GM23338 (cell line): ENCODE measurements around the gene XIRP2. TPM values are rescaled to one million over a fixed set of nuclear protein-coding genes. Genes with fewer than 3 reads are reported as not detected.

Experiments
- ATAC-seq: fragments of 200-7000 bp; cut with Tn5 transposase; 3 replicates; pipeline ENCODE4 v1.9.1; 2020
- DNase-seq: peaks from one replicate; pipeline ENCODE4 v3.0.0-alpha.2; 2015; ENCODE audit warnings: low spot score
- H2AFZ ChIP-seq: fragments of 200-600 bp; sonication (generic); 2 replicates; pipeline ENCODE4 v1.8.0; 2016; ENCODE audit warnings: antibody characterized with exemption, mild to moderate bottlenecking, moderate library complexity
- H3F3A ChIP-seq: fragments of 200-600 bp; sonication (generic); replicated peaks from 2 replicates; pipeline ENCODE4 v1.8.0; 2017; ENCODE audit warnings: antibody characterized with exemption, mixed run types, low read depth
- H3K27ac ChIP-seq: fragments of 200-600 bp; sonication (generic); 2 replicates; pipeline ENCODE4 v1.6.1; 2016; ENCODE audit warnings: low read depth
- H3K27me3 ChIP-seq: fragments of 200-600 bp; sonication (generic); 2 replicates; pipeline ENCODE4 v1.8.0; 2016; ENCODE audit warnings: mild to moderate bottlenecking, mixed run types, moderate library complexity; ENCODE audit not compliant: insufficient read depth
- H3K36me3 ChIP-seq: fragments of 200-600 bp; sonication (generic); 2 replicates; pipeline ENCODE4 v1.8.0; 2016; ENCODE audit warnings: mild to moderate bottlenecking; ENCODE audit not compliant: insufficient read depth
- H3K4me1 ChIP-seq: fragments of 200-600 bp; sonication (generic); 2 replicates; pipeline ENCODE4 v1.8.0; 2016; ENCODE audit warnings: mild to moderate bottlenecking, moderate library complexity; ENCODE audit not compliant: insufficient read depth
- H3K4me2 ChIP-seq: fragments of 200-600 bp; sonication (generic); 2 replicates; pipeline ENCODE4 v1.7.1; 2017; ENCODE audit warnings: mixed run types
- H3K4me3 ChIP-seq: fragments of 200-600 bp; sonication (generic); 2 replicates; pipeline ENCODE4 v1.6.1; 2016; ENCODE audit warnings: mixed run types
- H3K79me2 ChIP-seq: fragments of 200-600 bp; sonication (generic); replicated peaks from 2 replicates; pipeline ENCODE4 v1.8.0; 2017; ENCODE audit warnings: mild to moderate bottlenecking; ENCODE audit not compliant: insufficient read depth
- H3K9me2 ChIP-seq: fragments of 200-600 bp; sonication (generic); 2 replicates; pipeline ENCODE4 v1.8.0; 2017; ENCODE audit not compliant: insufficient read depth
- H4K20me1 ChIP-seq: fragments of 200-600 bp; sonication (generic); replicated peaks from 2 replicates; pipeline ENCODE4 v1.8.0; 2017; ENCODE audit warnings: mild to moderate bottlenecking; ENCODE audit not compliant: insufficient read depth
- H3K27ac Mint-ChIP-seq: 2 replicates; pipeline ENCODE4 v1.8.0; 2020; ENCODE audit warnings: inconsistent platforms, mild to moderate bottlenecking, moderate library complexity, mixed read lengths
- H3K27me3 Mint-ChIP-seq: 3 replicates; pipeline ENCODE4 v1.8.0; 2022; ENCODE audit warnings: low read depth, mild to moderate bottlenecking, moderate library complexity, mixed read lengths, inconsistent platforms; ENCODE audit not compliant: insufficient read depth, poor library complexity
- H3K36me3 Mint-ChIP-seq: 3 replicates; pipeline ENCODE4 v1.8.0; 2021; ENCODE audit warnings: low read depth, mild to moderate bottlenecking, inconsistent platforms, moderate library complexity, mixed read lengths
- H3K4me1 Mint-ChIP-seq: 3 replicates; pipeline ENCODE4 v1.8.0; 2020; ENCODE audit warnings: mild to moderate bottlenecking, inconsistent platforms, mixed read lengths
- H3K4me3 Mint-ChIP-seq: 3 replicates; pipeline ENCODE4 v1.8.0; 2021; ENCODE audit warnings: moderate library complexity, mild to moderate bottlenecking, inconsistent platforms, mixed read lengths
- H3K9me3 Mint-ChIP-seq: 3 replicates; pipeline ENCODE4 v1.8.0; 2020; ENCODE audit warnings: moderate library complexity, mild to moderate bottlenecking, inconsistent platforms, mixed read lengths
- CREB1 ChIP-seq: fragments of 250-450 bp; sonication (Bioruptor Pico); IDR thresholded peaks from 2 replicates; pipeline ENCODE4 v1.5.0; 2020; ENCODE audit warnings: low read depth, mild to moderate bottlenecking, moderate library complexity
- CTCF ChIP-seq, 2 experiments: fragments of 200-600 bp in 1 of 2; sonication (generic) in 1 of 2; conservative IDR thresholded peaks; 2 replicates each; pipeline versions ENCODE4 v1.5.1 to v1.6.1; 2016 to 2017; ENCODE audit warnings: antibody characterized with exemption in 2 of 2, low read depth in 2 of 2, mild to moderate bottlenecking in 2 of 2, moderate library complexity in 1 of 2
- EZH2phosphoT487 ChIP-seq: fragments of 200-600 bp; sonication (generic); IDR thresholded peaks from one replicate; pipeline ENCODE4 v1.8.1; 2018; ENCODE audit warnings: antibody characterized with exemption; ENCODE audit not compliant: unreplicated experiment
- JUNB ChIP-seq: IDR thresholded peaks from one replicate; pipeline ENCODE4 v1.6.1; 2016; ENCODE audit warnings: antibody characterized with exemption; ENCODE audit not compliant: unreplicated experiment
- NANOG ChIP-seq: IDR thresholded peaks from 2 replicates; pipeline ENCODE4 v1.6.1; 2016; ENCODE audit warnings: antibody characterized with exemption, borderline replicate concordance
- POLR2AphosphoS5 ChIP-seq: IDR thresholded peaks from 2 replicates; pipeline ENCODE4 v1.6.1; 2016; ENCODE audit warnings: antibody characterized with exemption, low read depth
- REST ChIP-seq: IDR thresholded peaks from one replicate; pipeline ENCODE4 v1.6.1; 2018; ENCODE audit warnings: antibody characterized with exemption; ENCODE audit not compliant: unreplicated experiment
- STAT1 ChIP-seq: IDR thresholded peaks from one replicate; pipeline ENCODE4 v1.6.1; 2016; ENCODE audit warnings: antibody characterized with exemption; ENCODE audit not compliant: unreplicated experiment
- ZNF114 ChIP-seq: fragments of 250-450 bp; sonication (Bioruptor Pico); IDR thresholded peaks from 2 replicates; pipeline ENCODE4 v1.5.0; 2020; ENCODE audit warnings: mild to moderate bottlenecking, moderate library complexity
- ZNF462 ChIP-seq: fragments of 250-450 bp; sonication (Bioruptor Pico); IDR thresholded peaks from 2 replicates; pipeline ENCODE4 v1.5.0; 2020; ENCODE audit warnings: mild to moderate bottlenecking, moderate library complexity
- polyA plus RNA-seq: library from polyadenylated mRNA; unstranded; fragments of >200 nt; fragmentation: Nextera tagmentation; extraction: Ambion mirVana; gene quantifications from 2 replicates; pipeline ENCODE4 v1.2.1, GENCODE V29; 2016
- total RNA-seq: library from RNA; depleted of rRNA; stranded (reverse); fragments of >200 nt; shearing (Covaris generic); gene quantifications from 2 replicates; pipeline ENCODE4 v1.2.3, GENCODE V29; 2014

The XIRP2 gene
- total and polyA plus RNA-seq, 2 experiments from 2014 or later: 0.17 to 0.31 TPM

- H3K9me3 Mint-ChIP-seq: no peaks in the 10 kb centered on the region; the same call in 2 of the 3 replicates
- no peak for TF ChIP-seq ZNF114 (CRISPR knock-in tag)
- peak in 1 of 2 experiments; percentile 29; a peak in 1 of 4 replicates for TF ChIP-seq CTCF (conservative IDR thresholded peaks at IDR 0.05; ENCODE audit: low read depth in 2 of 2)
- H3K27ac Mint-ChIP-seq: peak overlapping the region; percentile 84
- H3K4me1 ChIP-seq: peaks cover 24% of the 10 kb centered on the region
- peak overlapping the region; percentile 7; the same call in 1 of the 3 replicates for H3K4me3 Mint-ChIP-seq
- peaks cover 27% of the 10 kb centered on the region for H3K4me1 Mint-ChIP-seq
- no peaks in the 10 kb centered on the region for H3K27me3 Mint-ChIP-seq
- no peaks in the 10 kb centered on the region for H4K20me1 ChIP-seq
- no peaks in the 10 kb centered on the region for H3K79me2 ChIP-seq
- H3F3A ChIP-seq: no peaks in the 10 kb centered on the region
- H3K9me2 ChIP-seq: no peaks in the 10 kb centered on the region
- ATAC-seq (peak; percentile 55), DNase-seq (peak; percentile 14)
- no peak overlapping the region for H3K4me3 ChIP-seq
- peak overlapping the region; percentile 4 for H3K4me2 ChIP-seq
- H3K36me3 Mint-ChIP-seq: no peaks in the 10 kb centered on the region
- no peaks in the 10 kb centered on the region for H3K36me3 ChIP-seq
- H3K27ac ChIP-seq: no peak overlapping the region
- H2AFZ ChIP-seq: peak overlapping the region; percentile 2; the same call in 1 of the 2 replicates
- H3K27me3 ChIP-seq: no peaks in the 10 kb centered on the region
These were observed 83.7 kb downstream of the XIRP2 start for GRCh38 chr2:166972002-166972401.

- TF ChIP-seq NANOG (no peak), ZNF462 (CRISPR knock-in tag) (no peak), STAT1 (no peak), REST (no peak), CREB1 (CRISPR knock-in tag) (no peak), POLR2AphosphoS5 (no peak), ZNF114 (CRISPR knock-in tag) (no peak), EZH2phosphoT487 (no peak), JUNB (no peak)
- H4K20me1 ChIP-seq: no peaks in the 10 kb centered on the region
- H3K79me2 ChIP-seq: no peaks in the 10 kb centered on the region
- no peak overlapping the region for H3K27ac ChIP-seq
- Mint-ChIP-seq H3K9me3 (no peaks in the 10 kb centered on the region; the same call in 2 of the 3 replicates), H3K27me3 (no peaks in the 10 kb centered on the region), H3K4me1 (peaks cover 27% of the 10 kb centered on the region), H3K36me3 (no peaks in the 10 kb centered on the region), H3K4me3 (peak overlapping the region; percentile 7; the same call in 1 of the 3 replicates), H3K27ac (peak overlapping the region; percentile 84)
- no peak overlapping the region for H3K4me3 ChIP-seq
- H3K27me3 ChIP-seq: no peaks in the 10 kb centered on the region
- DNase-seq: no peak
- peak overlapping the region; percentile 2; the same call in 1 of the 2 replicates for H2AFZ ChIP-seq
- H3K36me3 ChIP-seq: no peaks in the 10 kb centered on the region
- H3K4me2 ChIP-seq: peak overlapping the region; percentile 4
- ATAC-seq: no peak
- H3K9me2 ChIP-seq: no peaks in the 10 kb centered on the region
- no peaks in the 10 kb centered on the region for H3F3A ChIP-seq
- H3K4me1 ChIP-seq: peaks cover 24% of the 10 kb centered on the region
These were observed 84.1 kb downstream of the XIRP2 start for GRCh38 chr2:166972418-166972817.
